RCC 7860 (cell line): ENCODE results near the gene SOS2.

Experiments used
- DNase-seq: peaks from one replicate; pipeline ENCODE4 v3.0.0-alpha.2; 2015; ENCODE audit warnings: low spot score
- FAIRE-seq: peaks from 2 replicates; lab custom pipeline; 2012; peaks lifted over from hg19 to GRCh38; lab: Jason Lieb, UNC

The SOS2 gene

GRCh38 chr14:50116966-50117365, 114.4 kb downstream of the SOS2 start:
- FAIRE-seq, result no peak
- no peak for DNase-seq

GRCh38 chr14:50116181-50116956, 115.0 kb downstream of the SOS2 start, which contains the start of gene VCPKMT:
VCPKMT (minus strand) TSS chr14:50116572; CDS start chr14:50116552, 20 bp downstream.
- peak; percentile 62 for DNase-seq
- no peak for FAIRE-seq

- no peak for FAIRE-seq
Measured at GRCh38 chr14:50113381-50114035, 117.9 kb downstream of the SOS2 start.

GRCh38 chr14:50110323-50111037, 120.9 kb downstream of the SOS2 start:
- FAIRE-seq, result no peak
- no peak for DNase-seq

More at GRCh38 chr14:50113381-50114035, 117.9 kb downstream of the SOS2 start:
- no peak for DNase-seq

- DNase-seq, result no peak
- FAIRE-seq, result no peak
Measured at GRCh38 chr14:50109342-50109741, 122.0 kb downstream of the SOS2 start.

GRCh38 chr14:50107850-50108249, 123.5 kb downstream of the SOS2 start:
- no peak for DNase-seq
- no peak for FAIRE-seq

- no peak for FAIRE-seq
- DNase-seq, result no peak
Measured at GRCh38 chr14:50106178-50106577, 125.2 kb downstream of the SOS2 start.

GRCh38 chr14:50103558-50103957, 127.8 kb downstream of the SOS2 start:
- DNase-seq, result no peak
- FAIRE-seq, result no peak

- FAIRE-seq (no peak), DNase-seq (no peak)
Measured at GRCh38 chr14:50101417-50101816, 130.0 kb downstream of the SOS2 start.

GRCh38 chr14:50100805-50101204, 130.6 kb downstream of the SOS2 start:
- FAIRE-seq, result no peak
- DNase-seq, result no peak

GRCh38 chr14:50099335-50099734, 132.0 kb downstream of the SOS2 start:
- DNase-seq (peak; percentile 40), FAIRE-seq (no peak)

- DNase-seq (no peak), FAIRE-seq (no peak)
Measured at GRCh38 chr14:50095895-50096294, 135.5 kb downstream of the SOS2 start.

GRCh38 chr14:50094056-50094755, 137.2 kb downstream of the SOS2 start:
- DNase-seq (no peak), FAIRE-seq (no peak)

GRCh38 chr14:50093496-50093895, 137.9 kb downstream of the SOS2 start:
- FAIRE-seq (no peak), DNase-seq (no peak)

GRCh38 chr14:50092006-50092555, 139.3 kb downstream of the SOS2 start:
- no peak for FAIRE-seq
- no peak for DNase-seq

- FAIRE-seq, result no peak
- DNase-seq, result no peak
Measured at GRCh38 chr14:50091240-50091913, 140.0 kb downstream of the SOS2 start.

- FAIRE-seq, result no peak
- DNase-seq, result no peak
Measured at GRCh38 chr14:50089208-50089607, 142.2 kb downstream of the SOS2 start.

GRCh38 chr14:50088731-50089130, 142.6 kb downstream of the SOS2 start:
- DNase-seq (no peak), FAIRE-seq (no peak)

- no peak for FAIRE-seq
- no peak for DNase-seq
Measured at GRCh38 chr14:50088117-50088515, 143.3 kb downstream of the SOS2 start.
